GM19328 (cell line): ENCODE data around the gene DFFA.
"Not testable (repeated sequence)": the region's sequence is repeated elsewhere in the genome, so short reads cannot be mapped to it uniquely, and the experiment has no call there.

Experiments used
- ATAC-seq: cut with Tn5 transposase; IDR thresholded peaks from one replicate; pipeline ENCODE4 v1.9.1; 2021; ENCODE audit warnings: mild to moderate bottlenecking, moderate library complexity; ENCODE audit not compliant: unreplicated experiment

The DFFA gene

DNA sequence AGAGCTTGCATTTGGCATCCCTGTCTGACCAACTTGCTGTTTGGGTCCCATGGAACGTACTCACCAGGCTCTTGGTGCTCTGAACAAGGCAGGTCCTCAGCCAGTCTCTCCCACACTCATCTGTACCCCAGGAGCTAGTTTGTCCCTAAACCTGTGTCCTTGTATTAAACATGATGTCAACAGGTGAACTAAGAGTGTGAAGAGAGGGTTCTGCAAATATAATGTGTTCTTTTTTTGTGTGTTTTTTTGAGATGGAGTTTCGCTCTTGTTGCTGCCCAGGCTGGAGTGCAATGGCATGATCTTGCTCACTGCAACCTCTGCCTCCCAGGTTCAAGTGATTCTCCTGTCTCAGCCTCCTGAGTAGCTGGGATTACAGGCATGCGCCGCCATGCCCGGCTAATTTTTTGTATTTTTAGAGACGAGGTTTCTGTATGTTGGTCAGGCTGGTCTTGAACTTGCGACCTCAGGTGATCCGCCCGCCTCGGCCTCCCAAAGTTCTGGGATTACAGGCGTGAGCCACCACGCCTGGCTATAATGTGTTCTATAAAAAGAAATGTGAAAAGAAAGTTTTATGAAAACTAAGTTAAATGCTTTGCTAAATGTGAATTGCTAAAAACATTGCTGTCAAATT lies 33.8 kb upstream of the DFFA start:
- not testable (repeated sequence) for ATAC-seq

DNA sequence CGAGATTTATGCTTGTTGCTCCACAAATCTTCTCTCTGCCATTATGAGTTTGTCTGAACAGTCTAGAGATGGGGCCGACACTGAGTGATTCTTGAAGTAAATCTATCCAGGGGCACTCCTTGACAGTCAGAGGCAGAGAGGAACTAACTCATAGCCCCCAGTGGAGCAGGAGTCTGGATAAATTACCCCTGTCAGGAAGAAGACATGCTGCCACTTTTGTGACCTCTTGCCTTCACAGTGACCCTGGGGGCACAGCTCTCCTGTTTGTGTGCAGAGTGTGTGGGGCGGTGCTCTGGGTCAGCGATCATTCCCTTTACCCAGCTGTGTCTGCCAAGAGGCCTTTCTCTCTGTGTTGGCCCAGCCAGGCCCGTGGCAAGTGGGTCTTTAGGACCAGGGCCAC lies 31.9 kb upstream of the DFFA start:
- no peak for ATAC-seq

DNA sequence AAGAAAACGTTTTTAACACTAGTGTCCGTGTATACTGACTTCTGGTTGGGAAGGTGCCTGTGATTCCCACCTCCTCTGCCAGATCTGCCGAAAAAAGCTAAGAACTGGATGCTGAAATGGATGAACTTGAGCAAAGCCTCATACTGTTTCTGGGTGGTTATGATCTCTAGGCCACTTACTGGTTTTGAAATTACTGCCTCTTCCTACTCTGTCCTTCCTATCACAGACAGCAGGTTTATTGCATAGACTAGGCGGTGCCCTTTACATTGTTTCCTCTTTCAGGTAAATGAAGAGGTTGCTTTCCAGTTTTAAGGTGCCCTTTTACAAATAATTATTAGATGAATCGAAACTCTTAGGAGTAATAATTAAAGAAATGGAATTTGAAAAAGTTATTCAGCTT lies 29.9 kb upstream of the DFFA start:
- ATAC-seq, result no peak

DNA sequence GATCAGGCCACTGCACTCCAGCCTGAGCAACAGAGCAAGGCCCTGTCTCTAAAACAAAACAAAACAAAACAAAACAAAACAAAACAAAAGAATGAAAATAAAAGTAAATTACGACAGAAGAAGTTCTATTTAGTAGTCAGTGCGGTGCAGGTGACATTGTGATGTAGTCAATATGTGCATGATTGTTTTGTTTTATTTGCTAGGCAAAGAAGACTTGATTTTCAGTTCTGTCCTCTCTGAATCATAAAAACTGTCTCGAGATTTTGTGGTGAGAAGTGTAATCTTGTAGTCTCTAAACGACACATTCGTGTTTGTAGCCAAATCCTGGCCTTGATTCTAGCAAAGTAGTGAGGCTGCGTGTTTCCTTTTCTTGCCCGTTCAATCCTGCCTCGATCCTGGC lies 25.9 kb upstream of the DFFA start:
- no peak for ATAC-seq

DNA sequence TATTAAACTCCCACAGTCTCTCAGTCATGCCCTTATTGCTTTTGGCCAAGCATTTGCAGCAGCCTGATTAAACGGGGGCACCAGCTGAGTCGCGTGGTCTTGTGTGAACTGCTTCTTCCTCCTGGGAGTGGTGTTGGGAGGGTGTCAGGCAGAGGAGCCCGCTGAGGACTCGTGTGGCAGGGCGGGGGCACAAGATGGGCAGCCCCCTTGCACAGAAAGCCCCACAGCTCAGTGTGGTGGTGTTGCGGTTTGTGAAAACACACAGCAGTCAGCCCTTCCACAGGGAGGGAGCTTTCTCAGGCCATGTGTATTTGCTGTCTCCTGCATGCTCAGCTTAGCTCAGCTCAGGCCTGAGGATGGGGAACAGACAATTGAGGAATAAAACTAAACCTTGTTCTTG lies 24.8 kb upstream of the DFFA start:
- ATAC-seq, result no peak

DNA sequence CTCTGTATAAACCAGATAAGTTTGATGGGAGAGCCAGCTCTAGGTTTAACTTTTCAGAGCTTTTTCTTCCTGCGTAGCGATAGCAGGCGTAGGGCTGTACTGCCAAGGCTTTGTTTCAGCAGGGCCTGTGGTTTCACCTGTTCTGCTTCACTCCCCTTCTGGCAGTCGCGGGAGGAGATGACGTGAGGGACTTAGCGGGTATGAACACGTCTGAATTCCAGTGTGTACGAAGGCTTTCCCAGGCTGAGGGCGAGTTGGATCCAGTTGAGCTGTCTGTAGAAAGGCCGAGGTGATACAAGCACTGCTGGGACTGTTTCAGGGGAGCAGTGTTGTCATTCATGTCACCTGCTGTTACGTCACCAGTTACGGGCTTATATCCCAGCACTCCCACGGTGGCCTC lies 23.6 kb upstream of the DFFA start:
- no peak for ATAC-seq

DNA sequence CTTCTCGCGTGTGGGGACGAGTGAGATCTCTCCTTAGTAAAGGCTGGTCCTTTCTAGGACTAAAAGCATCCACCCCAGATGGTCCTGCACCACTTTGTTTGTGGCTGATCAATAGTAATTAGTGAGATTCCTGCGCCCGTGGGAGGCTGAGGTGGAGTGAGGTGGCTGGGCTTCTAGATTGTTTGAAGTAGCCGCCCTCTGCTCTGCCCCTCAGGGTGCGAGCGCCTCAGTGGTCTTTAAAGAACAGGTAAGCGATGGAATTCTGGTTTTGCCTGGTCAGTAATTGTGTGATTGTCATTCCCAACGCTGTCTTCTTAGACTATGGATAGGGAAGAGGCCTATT lies 23.1 kb upstream of the DFFA start:
- no peak for ATAC-seq

DNA sequence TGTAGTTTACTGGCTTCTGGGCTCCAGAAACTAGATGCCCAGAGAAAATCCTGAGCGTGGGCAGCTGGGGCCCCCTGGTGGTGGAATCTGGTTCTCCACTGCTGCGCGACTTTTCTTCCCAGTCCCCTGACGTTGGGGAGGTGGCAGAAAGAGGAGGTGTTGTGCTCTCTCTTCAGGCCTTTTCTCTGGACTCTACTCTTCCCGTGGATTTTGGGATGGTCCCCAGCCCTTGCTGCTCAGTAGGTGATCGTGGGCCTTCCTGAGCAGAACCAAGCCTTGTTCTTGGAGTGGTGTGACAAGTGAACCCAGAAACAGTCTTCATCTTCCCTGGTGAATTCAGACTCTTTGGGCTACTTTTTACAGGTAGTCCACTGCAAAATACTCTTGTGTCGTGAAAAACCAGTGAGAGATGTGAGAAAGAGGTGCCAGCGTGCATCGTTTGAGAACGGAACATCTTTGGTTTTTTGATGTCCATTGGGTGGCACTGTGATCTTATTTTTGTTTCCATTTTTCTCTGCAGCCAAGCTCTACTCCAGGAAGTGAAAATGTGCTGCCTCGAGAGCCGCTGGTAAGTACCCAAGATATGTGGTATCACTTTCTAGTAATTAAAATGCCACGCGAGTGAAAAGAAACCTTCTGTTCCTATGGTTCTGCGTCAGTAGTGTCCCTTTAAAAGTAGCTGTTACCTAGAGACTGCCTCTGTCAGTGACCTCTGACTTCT lies 22.6 kb upstream of the DFFA start:
- ATAC-seq, result peak; percentile 65

DNA sequence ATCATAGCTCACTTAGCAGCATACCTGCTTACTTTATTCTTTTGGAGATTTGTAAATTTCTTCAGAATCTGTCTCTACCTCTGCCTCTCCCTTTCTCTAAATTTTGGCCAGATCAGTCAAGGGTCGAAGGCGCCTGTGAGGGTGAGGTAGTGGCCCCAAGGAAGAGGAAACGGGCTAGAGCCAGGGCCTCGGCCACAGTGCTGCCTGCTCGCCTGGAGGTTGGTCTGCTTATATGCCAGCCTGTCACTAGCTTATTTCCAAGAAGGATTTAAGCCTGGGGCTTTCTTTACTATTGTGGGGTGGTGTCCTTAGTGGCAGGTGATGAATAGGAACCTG lies 22.1 kb upstream of the DFFA start:
- no peak for ATAC-seq

DNA sequence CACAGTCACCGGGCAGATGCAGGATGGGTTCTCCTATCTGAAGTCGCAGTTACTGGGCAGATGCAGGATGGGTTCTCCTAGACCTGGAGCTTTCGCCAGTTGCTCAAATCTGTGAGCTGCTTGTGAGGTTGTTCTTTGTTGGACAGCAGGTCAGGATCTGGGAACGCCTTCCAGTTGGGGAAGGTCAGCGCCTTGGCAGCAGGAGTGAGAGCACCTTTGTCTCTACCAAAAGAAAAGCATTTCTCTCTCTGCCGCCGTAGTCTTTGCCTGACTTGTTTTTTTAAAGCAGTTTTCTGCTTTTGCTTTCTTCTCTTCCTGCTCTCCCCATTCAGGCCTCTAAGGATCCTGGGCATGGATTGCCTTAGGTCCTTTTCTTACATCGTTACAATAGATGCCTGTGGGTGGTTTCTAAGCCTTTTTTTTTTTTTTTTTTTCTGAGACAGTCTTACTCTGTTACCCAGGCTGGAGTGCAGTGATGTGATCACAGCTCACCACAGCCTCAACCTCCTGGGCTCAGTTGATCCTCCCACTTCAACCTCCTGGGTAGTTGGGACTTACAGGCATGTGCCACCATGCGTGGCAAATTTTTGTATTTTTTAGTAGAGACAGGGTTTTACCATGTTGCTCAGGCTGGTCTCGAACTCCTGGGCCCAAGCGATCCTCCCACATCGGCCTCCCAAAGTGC lies 18.1 kb upstream of the DFFA start:
- ATAC-seq, result no peak

DNA sequence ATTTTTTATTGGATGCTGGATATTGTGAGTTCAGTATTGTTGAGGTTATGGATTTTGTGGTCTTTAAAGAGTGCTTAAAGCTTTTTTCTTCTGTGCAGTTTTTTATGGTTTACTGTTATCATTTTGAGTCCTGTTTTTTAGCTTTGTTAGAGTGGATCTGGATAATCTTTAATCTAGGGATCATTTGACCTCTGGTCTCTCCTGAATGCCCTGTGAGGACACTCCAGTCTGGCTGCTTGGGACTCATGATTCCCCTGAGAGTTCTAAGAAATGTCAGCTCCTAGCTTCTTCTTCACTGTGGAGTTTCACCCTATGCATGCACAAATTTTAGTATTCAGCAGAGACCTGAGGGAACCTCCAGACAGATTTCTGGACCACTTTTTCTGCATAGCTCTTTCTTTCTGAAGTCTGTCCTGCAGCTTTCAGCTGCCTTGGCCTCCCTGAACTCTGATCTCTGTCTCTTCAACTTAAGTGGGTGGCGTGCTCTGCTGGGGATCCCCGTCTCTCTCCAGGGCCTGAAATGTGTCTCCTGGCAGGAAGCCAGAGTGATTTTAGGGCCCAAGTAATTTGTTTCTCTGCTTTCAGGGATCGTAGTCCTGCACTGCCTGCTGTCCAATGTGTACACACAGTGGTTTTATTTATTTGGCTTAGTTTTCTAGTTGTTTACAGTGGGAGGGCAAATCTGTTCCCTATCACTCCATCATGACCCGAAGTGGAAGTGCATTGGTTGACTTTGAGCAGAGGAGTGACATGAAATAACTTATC lies 17.1 kb upstream of the DFFA start:
- ATAC-seq, result no peak

DNA sequence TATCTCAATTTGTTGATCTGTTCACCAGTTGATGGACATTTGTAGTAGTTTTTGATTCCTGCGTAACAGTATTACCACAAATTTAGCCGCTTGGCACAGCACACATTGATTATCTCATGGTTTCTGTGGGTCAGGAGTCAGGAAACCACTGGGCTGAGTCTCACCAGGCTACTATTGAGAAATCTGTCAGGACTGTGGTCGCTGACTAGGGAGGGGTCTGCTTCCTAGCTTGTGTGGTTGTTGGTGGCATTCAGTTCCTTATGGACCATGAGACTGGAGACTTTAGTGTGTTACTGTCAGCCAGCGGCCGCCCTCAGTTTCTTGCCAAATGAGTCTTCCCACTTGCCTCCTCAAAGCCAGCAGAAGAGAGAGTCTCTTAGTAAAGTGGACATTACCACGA lies 12.2 kb upstream of the DFFA start:
- ATAC-seq, result no peak

DNA sequence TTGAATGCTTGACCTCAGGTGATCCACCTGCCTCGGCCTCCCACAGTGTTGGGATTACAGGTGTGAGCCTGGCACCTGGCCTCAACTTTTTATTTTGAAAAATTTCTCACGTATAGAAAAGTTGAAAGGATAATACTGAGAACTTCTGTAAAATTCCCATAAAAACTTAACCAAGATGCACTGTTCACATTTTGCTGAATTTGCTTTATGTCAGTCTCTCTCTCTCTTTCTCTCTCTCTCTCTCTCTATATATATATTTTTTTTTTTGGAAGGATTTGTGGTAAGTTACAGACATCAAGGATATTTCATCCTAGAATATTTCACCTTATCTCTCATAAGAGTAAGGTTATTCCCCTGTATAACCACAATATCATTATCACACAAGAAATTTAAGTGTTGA lies 8.3 kb upstream of the DFFA start:
- ATAC-seq, result no peak

DNA sequence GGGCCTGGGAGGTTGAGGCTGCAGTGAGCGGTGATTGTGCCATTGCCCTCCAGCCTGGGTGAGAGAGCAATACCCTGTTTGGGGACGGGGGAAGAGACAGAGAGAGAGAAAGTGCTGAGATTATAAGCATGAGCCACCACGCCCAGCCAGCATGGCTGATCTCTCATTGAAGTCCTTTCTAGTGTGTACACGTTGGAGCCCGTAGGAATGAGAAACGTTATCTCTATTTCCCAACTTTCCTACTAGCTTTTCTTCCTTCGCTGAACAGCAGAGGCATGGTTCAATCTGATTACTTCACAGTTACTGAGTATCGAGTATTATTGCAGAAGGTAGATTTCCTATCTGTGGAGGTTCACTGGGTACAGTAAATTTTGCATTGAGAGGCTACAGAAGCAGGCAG lies 7.0 kb upstream of the DFFA start:
- ATAC-seq, result no peak

DNA sequence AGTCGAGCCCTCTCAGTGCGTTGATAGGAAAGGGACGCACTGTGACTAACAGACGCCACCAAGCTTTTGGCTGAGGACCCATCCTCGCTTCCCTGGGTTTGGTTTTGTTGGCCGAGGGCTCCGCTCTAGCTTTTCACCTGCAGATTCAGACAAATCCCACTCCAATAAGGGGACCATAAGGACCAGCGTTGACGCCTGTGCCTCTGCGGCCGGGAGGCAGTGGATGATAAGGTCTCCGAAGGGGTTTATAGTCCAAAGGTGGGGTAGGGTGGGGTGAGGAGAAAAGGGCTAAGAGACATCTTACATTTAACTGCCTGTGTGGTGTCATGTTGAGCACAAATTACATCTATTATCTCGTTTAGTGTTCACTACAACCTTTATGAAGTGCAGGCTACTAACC lies 3.2 kb upstream of the DFFA start:
- no peak for ATAC-seq

DNA sequence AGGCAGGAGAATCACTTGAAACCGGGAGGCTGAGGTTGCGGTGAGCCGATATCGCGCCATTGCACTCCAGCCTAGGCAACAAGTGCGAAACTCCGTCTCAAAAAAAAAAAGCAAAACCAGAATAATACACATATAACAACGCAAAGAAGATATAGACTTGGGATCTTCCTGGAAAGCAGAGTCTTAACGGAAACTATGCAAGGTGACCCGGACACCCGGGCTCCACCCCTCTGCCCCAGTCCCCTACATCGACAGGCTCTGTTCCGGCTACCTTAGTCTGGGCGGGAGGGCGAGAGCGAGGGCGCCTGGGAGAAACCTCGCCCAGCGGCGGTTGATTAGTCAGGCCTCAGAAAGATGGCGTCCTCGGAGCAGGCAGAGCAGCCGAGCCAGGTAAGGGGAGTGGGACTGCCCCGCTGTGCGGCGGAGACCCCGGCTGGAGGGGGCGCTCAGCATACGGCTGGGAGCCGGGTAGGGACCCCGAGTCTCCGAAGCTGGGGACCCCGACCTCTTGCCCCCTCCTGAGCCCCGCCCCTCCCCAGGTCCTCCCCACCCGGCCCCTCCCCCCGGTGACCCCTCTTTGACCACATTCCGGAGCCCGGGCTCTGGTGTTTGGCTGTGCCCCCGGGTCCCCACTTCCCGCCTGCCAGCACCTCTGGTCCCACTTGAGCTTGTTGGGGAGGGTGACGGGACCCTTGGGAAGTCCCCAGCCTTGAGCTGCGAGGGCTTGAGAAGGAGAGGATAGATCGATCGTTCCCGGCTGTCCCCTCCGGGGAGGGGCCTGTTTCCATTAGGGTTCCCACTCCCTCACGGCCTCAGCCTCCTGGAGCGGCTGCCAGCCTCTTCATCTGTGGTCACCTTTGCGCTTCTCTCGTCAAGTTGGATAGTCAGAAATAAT lies 2.5 kb upstream of the DFFA start, which contains the start of gene PEX14:
Gene PEX14, plus strand, starts transcription at position 338 of the 895 bp plus-strand sequence. Its CDS starts 17 bp downstream, at position 355.
- ATAC-seq, result no peak

DNA sequence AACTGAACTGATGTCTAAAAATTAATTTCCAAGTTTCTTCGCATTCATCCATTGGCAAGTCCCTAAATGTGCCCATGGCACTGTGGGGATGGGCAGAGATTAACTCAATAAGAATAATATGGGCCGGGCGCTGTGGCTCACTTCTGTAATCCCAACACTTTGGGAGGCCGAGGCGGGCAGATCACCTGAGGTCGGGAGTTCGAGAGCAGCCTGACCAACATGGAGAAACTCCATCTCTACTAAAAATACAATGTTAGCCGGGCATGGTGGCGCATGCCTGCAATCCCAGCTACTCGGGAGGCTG lies 1.9 kb upstream of the DFFA start:
- ATAC-seq, result not testable (repeated sequence)

DNA sequence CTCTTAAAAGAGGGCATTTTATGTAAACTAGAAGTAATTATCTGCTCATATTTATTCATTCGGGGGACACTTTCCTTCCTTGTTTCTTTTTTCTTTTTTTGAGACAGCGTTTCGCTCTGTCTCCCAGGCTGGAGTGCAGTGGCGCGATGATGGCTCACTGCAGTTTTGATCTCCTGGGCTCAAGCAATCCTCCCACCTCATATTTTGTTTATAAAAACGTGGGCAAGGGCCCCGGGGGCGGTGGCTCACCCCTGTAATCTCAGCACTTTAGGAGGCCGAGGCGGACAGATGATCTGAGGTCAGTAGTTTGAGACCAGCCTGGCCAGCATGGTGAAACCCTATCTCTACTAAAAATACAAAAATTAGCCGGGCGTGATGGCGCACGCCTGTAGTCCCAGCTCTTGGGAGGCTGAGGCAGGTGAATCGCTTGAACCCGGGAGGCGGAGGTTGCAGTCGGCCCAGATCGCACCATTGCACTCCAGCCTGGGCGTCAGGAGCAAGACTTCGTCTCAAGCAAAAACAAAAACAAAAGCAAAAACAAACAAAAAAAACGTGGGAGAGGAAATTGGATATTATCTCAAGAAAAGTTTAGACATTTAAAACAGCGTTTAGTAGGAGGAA lies 926 bp upstream of the DFFA start:
- ATAC-seq, result no peak

DNA sequence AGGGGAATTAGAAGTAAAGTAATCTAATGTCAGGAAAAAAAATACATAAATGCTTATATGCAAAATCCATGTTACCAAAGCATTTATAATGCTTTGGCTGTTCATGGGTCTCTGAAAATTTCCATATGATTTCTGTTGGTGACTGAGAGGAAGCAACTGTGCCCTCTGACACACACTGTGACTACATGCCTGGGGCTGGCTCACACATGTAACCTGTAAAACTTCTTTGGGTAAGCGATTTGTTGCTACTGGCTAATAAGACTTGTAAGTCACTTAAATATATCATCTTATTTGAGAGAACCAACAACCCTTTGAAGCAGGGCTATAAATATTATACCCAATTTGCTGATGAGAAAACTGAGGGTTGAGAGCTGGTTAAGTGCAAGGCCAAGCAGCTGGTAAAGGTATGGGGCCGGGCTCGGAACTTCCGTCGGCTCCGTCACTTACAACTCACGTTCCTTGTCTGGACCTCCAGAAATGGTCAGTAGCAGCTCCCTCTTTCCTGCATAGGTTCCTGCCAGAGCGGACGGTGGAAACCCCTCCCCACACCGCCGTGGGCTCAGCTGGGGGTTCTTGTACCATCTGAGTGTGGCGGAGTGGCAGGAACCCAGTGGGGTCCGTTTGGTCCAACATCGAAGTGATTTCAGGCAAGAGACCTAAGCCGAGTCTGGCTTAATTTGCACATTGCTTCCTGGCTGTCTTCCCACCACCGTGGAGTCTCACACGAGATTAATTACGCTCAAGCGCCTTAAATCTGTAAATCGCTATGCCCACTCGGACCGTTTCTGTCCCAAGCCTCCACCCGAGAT lies 714 bp downstream of the DFFA start:
- peak; percentile 3 for ATAC-seq

DNA sequence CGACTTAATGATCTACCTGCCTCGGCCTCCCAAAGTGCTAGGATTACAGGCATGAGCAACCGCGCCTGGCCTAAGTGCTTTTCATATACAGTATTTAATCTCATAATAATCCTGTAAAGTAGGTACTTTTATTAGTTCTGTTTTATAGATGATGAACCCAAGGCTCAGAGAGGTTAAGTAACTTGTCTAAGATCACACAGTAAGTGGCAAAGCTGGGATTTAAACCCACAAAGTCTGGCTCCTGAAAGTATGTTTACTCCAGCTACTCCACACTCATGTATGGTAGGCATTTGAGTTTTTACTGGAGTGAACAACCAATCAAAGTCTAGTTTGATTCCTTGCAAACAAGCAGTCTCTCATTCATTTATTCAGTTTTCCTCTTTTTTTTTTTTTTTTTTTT lies 2.3 kb downstream of the DFFA start:
- no peak for ATAC-seq
